Loucy (cell line): ENCODE measurements around the gene ANAPC4.

Source experiments
- H2AFZ ChIP-seq: fragments of 200-600 bp; sonication (generic); 2 replicates; pipeline ENCODE4 v1.6.0; 2016; ENCODE audit warnings: antibody characterized with exemption, mild to moderate bottlenecking, low read length, moderate library complexity
- H3F3A ChIP-seq: fragments of 200-600 bp; 2 replicates; pipeline ENCODE4 v1.6.0; 2016; ENCODE audit warnings: antibody characterized with exemption, low read depth, mild to moderate bottlenecking
- H3K27me3 ChIP-seq: fragments of 200-600 bp; sonication (generic); 2 replicates; pipeline ENCODE4 v1.6.1; 2014; ENCODE audit warnings: low read length, mild to moderate bottlenecking; ENCODE audit not compliant: insufficient read depth, poor library complexity, severe bottlenecking
- H3K36me3 ChIP-seq: fragments of 200-600 bp; sonication (generic); 2 replicates; pipeline ENCODE4 v1.6.1; 2016; ENCODE audit warnings: low read length; ENCODE audit not compliant: insufficient read depth
- H3K4me1 ChIP-seq: fragments of 200-600 bp; sonication (generic); 2 replicates; pipeline ENCODE4 v1.5.1; 2014; ENCODE audit warnings: low read length, mild to moderate bottlenecking; ENCODE audit not compliant: insufficient read depth, poor library complexity, severe bottlenecking
- H3K4me2 ChIP-seq: fragments of 200-600 bp; sonication (generic); 2 replicates; pipeline ENCODE4 v1.6.0; 2014; ENCODE audit warnings: antibody characterized with exemption, low read length, low read depth, mild to moderate bottlenecking; ENCODE audit not compliant: poor library complexity, severe bottlenecking
- H3K4me3 ChIP-seq: fragments of 200-600 bp; sonication (generic); 2 replicates; pipeline ENCODE4 v1.5.1; 2014; ENCODE audit warnings: low read length, mild to moderate bottlenecking, mixed read lengths; ENCODE audit not compliant: poor library complexity, severe bottlenecking
- H3K79me2 ChIP-seq: fragments of 200-600 bp; sonication (generic); 2 replicates; pipeline ENCODE4 v1.6.1; 2014; ENCODE audit warnings: low read length; ENCODE audit not compliant: insufficient read depth
- H3K9ac ChIP-seq: fragments of 200-600 bp; sonication (generic); 2 replicates; pipeline ENCODE4 v1.6.0; 2014; ENCODE audit warnings: mild to moderate bottlenecking, low read depth, low read length, moderate library complexity; ENCODE audit not compliant: poor library complexity, severe bottlenecking
- H3K9me2 ChIP-seq: fragments of 200-600 bp; sonication (generic); replicated peaks from 2 replicates; pipeline ENCODE4 v1.6.1; 2016; ENCODE audit warnings: low read depth, low read length, mixed read lengths
- H3K9me3 ChIP-seq: fragments of 200-600 bp; sonication (generic); 2 replicates; pipeline ENCODE4 v1.6.1; 2014; ENCODE audit warnings: mild to moderate bottlenecking, antibody characterized with exemption, low read length, low read depth; ENCODE audit not compliant: insufficient read depth
- H4K20me1 ChIP-seq: fragments of 200-600 bp; sonication (generic); 2 replicates; pipeline ENCODE4 v1.6.0; 2014; ENCODE audit warnings: antibody characterized with exemption, low read length, mild to moderate bottlenecking; ENCODE audit not compliant: insufficient read depth, poor library complexity, severe bottlenecking
- EZH2phosphoT487 ChIP-seq: fragments of 200-600 bp; IDR thresholded peaks from 2 replicates; pipeline ENCODE4 v1.6.1; 2018; ENCODE audit warnings: antibody characterized with exemption, mild to moderate bottlenecking, moderate library complexity, borderline replicate concordance
- TF ChIP-seq, protein P1 (sequence below): fragments of 200-600 bp; sonication (generic); conservative IDR thresholded peaks from 2 replicates; pipeline ENCODE4 v1.5.1; 2014; ENCODE audit warnings: mild to moderate bottlenecking, antibody characterized with exemption, low read length

ANAPC4 gene

DNA sequence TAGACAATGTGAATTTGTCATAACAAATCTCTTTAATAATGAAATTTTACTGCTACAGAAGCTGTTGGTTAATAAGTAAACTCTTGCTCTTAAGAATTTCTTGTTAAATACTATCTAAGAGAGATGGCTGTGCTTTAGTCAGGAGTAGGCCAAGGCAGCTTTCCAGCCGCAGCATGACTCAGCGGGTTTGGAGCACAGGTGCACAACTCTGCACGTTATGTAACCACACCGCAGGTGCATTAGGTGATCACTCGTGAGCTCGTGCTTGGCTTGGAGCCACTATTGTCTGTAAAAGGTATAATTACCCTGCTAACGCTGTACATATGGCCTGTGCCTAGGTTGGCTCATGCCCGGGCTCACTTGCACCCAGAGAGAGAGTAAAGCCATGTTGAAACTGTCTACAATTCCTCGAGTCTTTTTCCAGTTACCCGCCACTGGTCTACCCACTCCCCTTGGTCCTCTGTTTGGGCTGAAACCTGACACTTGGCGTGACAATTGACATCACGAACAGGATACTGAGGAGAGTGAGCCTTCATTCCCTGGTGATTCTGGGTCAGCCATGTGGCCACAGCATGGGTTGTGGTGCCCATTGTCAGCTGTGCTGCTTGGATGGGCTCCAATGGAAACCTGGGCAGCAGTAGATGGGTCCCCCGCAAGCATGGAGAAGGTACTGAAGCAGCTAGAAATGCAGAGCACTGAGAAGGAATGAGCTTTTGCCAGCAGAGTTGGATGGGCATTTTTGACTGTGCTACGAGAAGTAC, 18.4 kb upstream of the ANAPC4 start:
- H3K9ac ChIP-seq = no peak overlapping the region
- H3K4me3 ChIP-seq = no peak overlapping the region
- H3K36me3 ChIP-seq = no peaks in the 10 kb centered on the region; the same call in 1 of the 2 replicates
- no peaks in the 10 kb centered on the region for H4K20me1 ChIP-seq
- no peaks in the 10 kb centered on the region for H3K27me3 ChIP-seq
- TF ChIP-seq, protein P1, sequence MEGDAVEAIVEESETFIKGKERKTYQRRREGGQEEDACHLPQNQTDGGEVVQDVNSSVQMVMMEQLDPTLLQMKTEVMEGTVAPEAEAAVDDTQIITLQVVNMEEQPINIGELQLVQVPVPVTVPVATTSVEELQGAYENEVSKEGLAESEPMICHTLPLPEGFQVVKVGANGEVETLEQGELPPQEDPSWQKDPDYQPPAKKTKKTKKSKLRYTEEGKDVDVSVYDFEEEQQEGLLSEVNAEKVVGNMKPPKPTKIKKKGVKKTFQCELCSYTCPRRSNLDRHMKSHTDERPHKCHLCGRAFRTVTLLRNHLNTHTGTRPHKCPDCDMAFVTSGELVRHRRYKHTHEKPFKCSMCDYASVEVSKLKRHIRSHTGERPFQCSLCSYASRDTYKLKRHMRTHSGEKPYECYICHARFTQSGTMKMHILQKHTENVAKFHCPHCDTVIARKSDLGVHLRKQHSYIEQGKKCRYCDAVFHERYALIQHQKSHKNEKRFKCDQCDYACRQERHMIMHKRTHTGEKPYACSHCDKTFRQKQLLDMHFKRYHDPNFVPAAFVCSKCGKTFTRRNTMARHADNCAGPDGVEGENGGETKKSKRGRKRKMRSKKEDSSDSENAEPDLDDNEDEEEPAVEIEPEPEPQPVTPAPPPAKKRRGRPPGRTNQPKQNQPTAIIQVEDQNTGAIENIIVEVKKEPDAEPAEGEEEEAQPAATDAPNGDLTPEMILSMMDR = no peak
- TF ChIP-seq EZH2phosphoT487 = no peak
- H3K9me3 ChIP-seq = no peaks in the 10 kb centered on the region
- H3K4me2 ChIP-seq = no peak overlapping the region
- no peaks in the 10 kb centered on the region for H3F3A ChIP-seq
- no peaks in the 10 kb centered on the region for H3K79me2 ChIP-seq
- H3K9me2 ChIP-seq = no peaks in the 10 kb centered on the region
- no peak overlapping the region for H2AFZ ChIP-seq
- no peaks in the 10 kb centered on the region for H3K4me1 ChIP-seq

DNA sequence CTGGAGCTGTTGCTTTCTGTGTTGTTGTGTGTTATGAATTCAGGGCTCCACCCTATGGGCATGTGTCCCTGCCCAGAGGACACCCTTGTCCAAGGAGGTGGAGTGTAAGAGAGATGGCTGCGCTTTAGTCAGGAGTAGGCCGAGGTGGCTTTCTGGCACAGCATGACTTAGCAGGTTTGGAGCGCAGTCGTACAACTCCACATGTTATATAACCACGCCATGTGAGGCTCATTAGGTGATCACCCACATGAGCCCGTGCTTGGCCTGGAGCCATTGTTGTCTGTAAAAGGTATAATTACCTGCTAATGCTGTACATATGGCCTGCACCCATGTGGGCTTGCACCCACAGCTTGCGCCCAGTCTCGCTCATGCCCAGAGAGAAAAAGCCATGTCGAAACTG, 15.8 kb upstream of the ANAPC4 start:
- Histone ChIP-seq H4K20me1 (no peaks in the 10 kb centered on the region), H2AFZ (no peak overlapping the region)

DNA sequence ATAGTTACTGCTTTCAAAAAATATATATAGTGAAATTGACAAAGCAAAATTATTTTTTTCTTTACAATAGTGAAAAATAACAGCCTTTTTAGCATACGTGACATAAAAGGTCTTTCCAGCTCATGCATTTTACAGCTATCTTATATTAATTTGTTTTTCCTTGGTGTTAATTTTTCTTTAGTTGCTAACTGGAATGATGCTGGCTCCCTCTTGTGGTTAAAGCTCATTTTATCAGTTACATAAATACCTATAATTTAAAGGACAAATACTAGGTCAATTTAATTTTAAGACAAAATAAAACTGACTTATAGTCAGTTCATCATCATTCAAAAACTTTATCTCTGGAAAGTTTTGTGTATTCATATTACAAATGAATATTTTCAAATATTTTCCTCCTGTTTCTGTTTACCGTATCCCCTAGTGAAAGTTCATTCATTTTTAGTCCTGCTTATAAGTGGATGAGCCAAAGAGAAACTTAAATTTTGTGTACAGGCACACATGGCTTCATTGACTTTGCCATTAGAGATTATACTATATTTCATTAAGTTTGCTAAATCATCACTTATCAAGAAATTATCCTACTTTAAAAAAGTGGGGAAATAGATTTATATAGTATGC, 9.9 kb upstream of the ANAPC4 start:
- H3K9me2 ChIP-seq = no peaks in the 10 kb centered on the region
- no peaks in the 10 kb centered on the region for H3K27me3 ChIP-seq
- H2AFZ ChIP-seq = no peak overlapping the region
- peaks cover 13% of the 10 kb centered on the region; the same call in 1 of the 2 replicates for H3K36me3 ChIP-seq
- H3K4me3 ChIP-seq = no peak overlapping the region
- H3K9me3 ChIP-seq = no peaks in the 10 kb centered on the region
- H3F3A ChIP-seq = no peaks in the 10 kb centered on the region
- TF ChIP-seq, protein P1 = peak; percentile 75
- TF ChIP-seq EZH2phosphoT487 = no peak
- no peak overlapping the region for H3K4me2 ChIP-seq
- H4K20me1 ChIP-seq = no peaks in the 10 kb centered on the region
- H3K9ac ChIP-seq = no peak overlapping the region
- H3K4me1 ChIP-seq = no peaks in the 10 kb centered on the region
- H3K79me2 ChIP-seq = no peaks in the 10 kb centered on the region

More for the DNA sequence above, 15.8 kb upstream of the ANAPC4 start:
- no peaks in the 10 kb centered on the region for H3F3A ChIP-seq
- H3K27me3 ChIP-seq = no peaks in the 10 kb centered on the region
- no peak overlapping the region for H3K9ac ChIP-seq
- no peaks in the 10 kb centered on the region for H3K9me3 ChIP-seq
- H3K36me3 ChIP-seq = no peaks in the 10 kb centered on the region; the same call in 1 of the 2 replicates
- H3K79me2 ChIP-seq = no peaks in the 10 kb centered on the region
- H3K4me2 ChIP-seq = no peak overlapping the region
- H3K4me1 ChIP-seq = no peaks in the 10 kb centered on the region
- no peaks in the 10 kb centered on the region for H3K9me2 ChIP-seq
- H3K4me3 ChIP-seq = no peak overlapping the region
- TF ChIP-seq, protein P1 = no peak
- TF ChIP-seq EZH2phosphoT487 = no peak
